Natural killer cell (primary cell): ENCODE results near the gene SLC25A13. TPM values are rescaled to one million over a fixed set of nuclear protein-coding genes. Genes with fewer than 3 reads are reported as not detected.

Experiments
- ATAC-seq, 3 donors: fragments of 150-1000 bp in 2 of 3; fragments of 200-7000 bp in 1 of 3; cut with Tn5 transposase; 1 replicate in 1 of 3; 2 replicates in 2 of 3; pipeline ENCODE4 v1.10.0; 2021; ENCODE audit warnings: mild to moderate bottlenecking in 2 of 3, moderate library complexity in 2 of 3
- DNase-seq, 2 donors: peaks; one replicate each; pipeline versions ENCODE4 v3.0.0 to v3.0.0-alpha.2; 2013 to 2021; ENCODE audit warnings: mixed read lengths in 1 of 2
- H3K27ac ChIP-seq: one replicate; pipeline ENCODE4 v1.5.1; 2013; ENCODE audit warnings: mild to moderate bottlenecking, low read length
- H3K27me3 ChIP-seq: one replicate; pipeline ENCODE4 v1.6.1; 2013; ENCODE audit warnings: low read length; ENCODE audit not compliant: control insufficient read depth, insufficient read depth
- H3K36me3 ChIP-seq: one replicate; pipeline ENCODE4 v1.6.1; 2013; ENCODE audit warnings: low read length; ENCODE audit not compliant: control insufficient read depth, insufficient read depth
- H3K4me1 ChIP-seq: one replicate; pipeline ENCODE4 v1.6.1; 2013; ENCODE audit warnings: low read length; ENCODE audit not compliant: control insufficient read depth, insufficient read depth
- H3K4me3 ChIP-seq: one replicate; pipeline ENCODE4 v1.5.1; 2013; ENCODE audit warnings: low read length
- H3K9me3 ChIP-seq: one replicate; pipeline ENCODE4 v1.6.1; 2013; ENCODE audit warnings: low read length; ENCODE audit not compliant: control insufficient read depth, insufficient read depth
- H3K27ac Mint-ChIP-seq, 2 donors: one replicate each; pipeline ENCODE4 v1.8.0; 2022; ENCODE audit warnings: mild to moderate bottlenecking in 2 of 2, mixed read lengths in 2 of 2, moderate library complexity in 1 of 2
- H3K27me3 Mint-ChIP-seq, 2 donors: one replicate each; pipeline ENCODE4 v1.8.0; 2022; ENCODE audit warnings: low read depth in 2 of 2, mixed read lengths in 2 of 2
- H3K36me3 Mint-ChIP-seq: one replicate; pipeline ENCODE4 v1.8.0; 2022; ENCODE audit warnings: mixed read lengths
- H3K4me1 Mint-ChIP-seq, 2 donors: one replicate each; pipeline ENCODE4 v1.8.0; 2022; ENCODE audit warnings: mixed read lengths in 2 of 2
- H3K4me3 Mint-ChIP-seq: one replicate; pipeline ENCODE4 v1.8.0; 2022; ENCODE audit warnings: mild to moderate bottlenecking, moderate library complexity, mixed read lengths
- H3K9me3 Mint-ChIP-seq, 2 donors: one replicate each; pipeline ENCODE4 v1.8.0; 2022; ENCODE audit warnings: mixed read lengths in 2 of 2
- CTCF ChIP-seq: fragments of 200-600 bp; IDR thresholded peaks from one replicate; pipeline ENCODE4 v1.8.0; 2022; ENCODE audit warnings: antibody characterized with exemption
- WGBS: methylation state at CpG from one replicate; pipeline ENCODE4 v1.1.7; 2013; ENCODE audit warnings: missing lambda C conversion rate; ENCODE audit not compliant: insufficient coverage; 5-methylcytosine and 5-hydroxymethylcytosine counted together
- intact Hi-C: fragments of 100-400 bp; cut with micrococcal nuclease; formaldehyde crosslinking; loops from one replicate; pipeline ENCODE4 v1.14.2; 2022
- total RNA-seq, 4 donors: library from RNA; stranded (reverse); fragments of 120-200 nt in 1 of 4; gene quantifications; one replicate each; pipeline versions ENCODE4 v1.2.3 to v1.2.4, GENCODE V29; 2013 to 2022

SLC25A13 gene
- total RNA-seq, 3 donors from 2014 or later (not counting 1 experiment from before 2014, with no cell fraction given) = 16.9 to 20.8 (median 20.5) TPM

GRCh38 chr7:96237040-96237439 lies 84.9 kb downstream of the SLC25A13 start:
- no peak for TF ChIP-seq CTCF
- DNase-seq (no peak), ATAC-seq (no peak)
- Histone ChIP-seq H3K27ac (no peak overlapping the region), H3K27me3 (no peaks in the 10 kb centered on the region), H3K4me3 (no peak overlapping the region), H3K9me3 (no peaks in the 10 kb centered on the region), H3K36me3 (no peaks in the 10 kb centered on the region), H3K4me1 (no peaks in the 10 kb centered on the region)
- intact Hi-C loops = no loop called here
- peaks cover 10 to 13% of the 10 kb centered on the region in 2 donors for H3K4me1 Mint-ChIP-seq
- no peaks in the 10 kb centered on the region for H3K9me3 Mint-ChIP-seq
- no peak overlapping the region for H3K4me3 Mint-ChIP-seq
- 97% methylated on average over 1 of the region's 1 CpG for WGBS
- H3K27me3 Mint-ChIP-seq = no peaks in the 10 kb centered on the region
- no peaks in the 10 kb centered on the region for H3K36me3 Mint-ChIP-seq
- H3K27ac Mint-ChIP-seq = peak overlapping the region in 1 of 2 donors; percentile 2

- no peak for DNase-seq
- no peaks in the 10 kb centered on the region for H3K9me3 Mint-ChIP-seq
- H3K4me1 ChIP-seq = no peaks in the 10 kb centered on the region
- no peak overlapping the region for H3K27ac ChIP-seq
- intact Hi-C loops = no loop called here
- no peak overlapping the region for H3K4me3 ChIP-seq
- no peak overlapping the region for H3K4me3 Mint-ChIP-seq
- H3K9me3 ChIP-seq = no peaks in the 10 kb centered on the region
- H3K36me3 Mint-ChIP-seq = no peaks in the 10 kb centered on the region
- H3K4me1 Mint-ChIP-seq = peaks cover 6 to 7% of the 10 kb centered on the region in 2 donors
- H3K27me3 Mint-ChIP-seq = no peaks in the 10 kb centered on the region
- ATAC-seq = no peak
- H3K27ac Mint-ChIP-seq = no peak overlapping the region
- WGBS = 97% methylated on average over 3 of the region's 5 CpGs
- no peaks in the 10 kb centered on the region for H3K27me3 ChIP-seq
- TF ChIP-seq CTCF = no peak
- no peaks in the 10 kb centered on the region for H3K36me3 ChIP-seq
These were observed 85.5 kb downstream of the SLC25A13 start for GRCh38 chr7:96236198-96237039.

DNA sequence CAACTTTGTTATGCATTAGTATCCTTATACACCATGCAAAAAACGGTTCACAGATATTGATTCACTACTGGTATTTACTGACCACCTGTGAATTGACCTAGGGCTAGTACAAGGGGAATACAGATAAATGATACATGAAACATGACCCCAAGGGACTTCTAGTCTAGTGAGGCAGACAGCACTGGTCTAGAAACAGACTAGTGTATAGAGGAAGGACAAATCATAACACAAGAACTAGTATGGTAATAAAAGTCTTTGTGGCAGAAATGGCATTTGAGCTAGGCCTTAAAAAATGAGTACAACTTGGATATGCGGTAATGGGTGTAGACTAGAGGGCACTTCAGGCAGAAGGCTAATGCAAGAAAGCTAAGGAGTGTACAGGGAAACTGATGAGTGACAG lies 86.6 kb downstream of the SLC25A13 start:
- Mint-ChIP-seq H3K36me3 (no peaks in the 10 kb centered on the region), H3K4me3 (no peak overlapping the region), H3K9me3 (no peaks in the 10 kb centered on the region), H3K27me3 (no peaks in the 10 kb centered on the region), H3K27ac (no peak overlapping the region), H3K4me1 (peaks cover 5 to 6% of the 10 kb centered on the region in 2 donors)
- WGBS = 97% methylated on average over 1 of the region's 2 CpGs
- TF ChIP-seq CTCF = no peak
- DNase-seq (no peak), ATAC-seq (no peak)
- intact Hi-C loops = no loop called here
- H3K36me3 ChIP-seq = no peaks in the 10 kb centered on the region
- H3K4me3 ChIP-seq = no peak overlapping the region
- no peaks in the 10 kb centered on the region for H3K9me3 ChIP-seq
- no peaks in the 10 kb centered on the region for H3K27me3 ChIP-seq
- no peaks in the 10 kb centered on the region for H3K4me1 ChIP-seq
- H3K27ac ChIP-seq = no peak overlapping the region
